ENCODE measurements around the gene RBFOX2. TPM values are rescaled to one million over a fixed set of nuclear protein-coding genes. Genes with fewer than 3 reads are reported as not detected.

The RBFOX2 gene
- total and polyA plus RNA-seq, 10 of the 15 experiments (the other 5 are each of a cell fraction or from before 2014, with no cell fraction given) = 0.01 to 2.7 (median 0.17) TPM; not detected in 4

DNA sequence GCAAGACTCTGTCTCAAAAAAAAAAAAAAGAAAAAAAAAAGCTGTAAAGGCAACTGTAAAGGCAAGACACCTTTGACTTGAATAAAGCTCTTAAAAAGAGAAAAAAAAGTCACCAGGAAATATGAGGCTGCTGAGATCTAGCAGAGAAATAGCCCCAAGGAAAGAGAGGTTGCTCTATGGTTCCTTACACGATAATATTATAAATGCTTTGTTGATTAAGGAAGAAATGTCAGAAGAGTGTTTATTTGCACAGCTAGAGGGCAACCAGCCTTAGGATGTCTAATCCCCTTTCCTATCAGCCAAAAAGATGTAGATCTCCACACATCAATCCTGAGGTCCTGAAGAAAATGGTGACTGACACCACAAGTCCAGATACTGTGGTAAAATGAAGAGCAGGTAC lies 32.0 kb downstream of the RBFOX2 start (continued):
- TF ChIP-seq CHD1 (IDR thresholded peaks at IDR 0.05; ENCODE audit: low read depth, low read length) = no peak
- TF ChIP-seq RFX5 (IDR thresholded peaks at IDR 0.05; ENCODE audit: low read depth, low read length) = no peak

DNA sequence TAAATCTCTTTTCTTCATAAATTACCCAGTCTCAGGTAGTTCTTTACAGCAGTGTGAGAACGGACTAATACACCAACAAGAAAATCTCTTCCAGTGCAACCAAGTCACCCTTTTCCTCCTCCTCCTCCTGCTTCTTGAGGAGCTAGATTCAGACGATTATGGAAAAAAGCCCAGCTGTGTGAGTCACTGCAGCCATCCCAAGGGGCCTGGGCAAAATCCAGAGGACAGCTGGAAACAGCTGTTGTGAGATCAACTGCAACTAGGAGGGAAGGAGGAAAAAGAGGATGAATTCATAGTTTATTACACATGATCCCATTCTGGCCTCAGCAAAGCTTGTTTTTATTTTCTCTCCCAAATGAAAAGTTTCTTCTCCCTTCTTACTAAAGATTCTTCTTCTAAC lies 32.9 kb downstream of the RBFOX2 start:
- in situ Hi-C loops (cut with MboI) (no loop called here), intact Hi-C loops (cut with micrococcal nuclease; ENCODE audit: unreplicated experiment) (no loop called here)
- no peaks in the 10 kb centered on the region; the same call in 2 of the 3 replicates for H3K9me3 ChIP-seq (replicated peaks; ENCODE audit: control insufficient read depth, insufficient read depth, low read length)
- ATAC-seq (no peak), FAIRE-seq (no peak), DNase-seq (ENCODE audit: low read depth, low spot score) (no peak)
- no peaks in the 10 kb centered on the region for H3K79me2 ChIP-seq (ENCODE audit: control insufficient read depth, insufficient read depth, low read length)
- H4K20me1 ChIP-seq (ENCODE audit: control insufficient read depth, insufficient read depth) = no peaks in the 10 kb centered on the region
- no peak overlapping the region for H3K4me3 ChIP-seq
- ChIA-PET CTCF (no interaction called here), RAD21 (ENCODE audit: unreplicated experiment) (no interaction called here), SMC1A (ENCODE audit: uncharacterized antibody, unreplicated experiment) (interaction anchor here (1.5 kb wide), 1 partner anchor 9 kb away, joined by 6 read pairs; no protein-coding TSS in a partner anchor), POLR2A (interaction anchor here (1.2 kb wide), 1 partner anchor 9 kb away, joined by 3 read pairs; no protein-coding TSS in a partner anchor)
- BruUV-seq (replicated peaks) = no TSS peak
- no peaks in the 10 kb centered on the region; a peak in 2 of 4 replicates for H3K27me3 ChIP-seq (replicated peaks in 1 of 2; ENCODE audit: control insufficient read depth in 2 of 2, insufficient read depth in 2 of 2, low read length in 1 of 2)
- H3K36me3 ChIP-seq (ENCODE audit: control insufficient read depth in 2 of 2, insufficient read depth in 2 of 2, low read length in 1 of 2) = no peaks in the 10 kb centered on the region
- H3K9ac ChIP-seq (ENCODE audit: control insufficient read depth, insufficient read depth, low read length) = no peak overlapping the region
- no peaks in the 10 kb centered on the region for H3K4me1 ChIP-seq (ENCODE audit: control insufficient read depth, insufficient read depth, low read length)
- no peak overlapping the region for H3K4me2 ChIP-seq (ENCODE audit: control insufficient read depth, insufficient read depth)
- no peak overlapping the region for H3K27ac ChIP-seq (ENCODE audit: control insufficient read depth, insufficient read depth)
- 9% methylated on average over 2 of the region's 2 CpGs for WGBS (ENCODE audit: insufficient coverage, insufficient replicate concordance, low lambda C conversion rate, missing lambda C conversion rate)
- H2AFZ ChIP-seq (ENCODE audit: control insufficient read depth, low read depth, low read length) = no peak overlapping the region
- TF ChIP-seq YBX1 (IDR thresholded peaks at IDR 0.05) = no peak
- TF ChIP-seq SREBF2 (IDR thresholded peaks at IDR 0.05; ENCODE audit: low read length) = no peak
- TF ChIP-seq, protein P1, sequence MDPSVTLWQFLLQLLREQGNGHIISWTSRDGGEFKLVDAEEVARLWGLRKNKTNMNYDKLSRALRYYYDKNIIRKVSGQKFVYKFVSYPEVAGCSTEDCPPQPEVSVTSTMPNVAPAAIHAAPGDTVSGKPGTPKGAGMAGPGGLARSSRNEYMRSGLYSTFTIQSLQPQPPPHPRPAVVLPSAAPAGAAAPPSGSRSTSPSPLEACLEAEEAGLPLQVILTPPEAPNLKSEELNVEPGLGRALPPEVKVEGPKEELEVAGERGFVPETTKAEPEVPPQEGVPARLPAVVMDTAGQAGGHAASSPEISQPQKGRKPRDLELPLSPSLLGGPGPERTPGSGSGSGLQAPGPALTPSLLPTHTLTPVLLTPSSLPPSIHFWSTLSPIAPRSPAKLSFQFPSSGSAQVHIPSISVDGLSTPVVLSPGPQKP (IDR thresholded peaks at IDR 0.05; ENCODE audit: low read depth, low read length) = no peak
- TF ChIP-seq, protein P2, sequence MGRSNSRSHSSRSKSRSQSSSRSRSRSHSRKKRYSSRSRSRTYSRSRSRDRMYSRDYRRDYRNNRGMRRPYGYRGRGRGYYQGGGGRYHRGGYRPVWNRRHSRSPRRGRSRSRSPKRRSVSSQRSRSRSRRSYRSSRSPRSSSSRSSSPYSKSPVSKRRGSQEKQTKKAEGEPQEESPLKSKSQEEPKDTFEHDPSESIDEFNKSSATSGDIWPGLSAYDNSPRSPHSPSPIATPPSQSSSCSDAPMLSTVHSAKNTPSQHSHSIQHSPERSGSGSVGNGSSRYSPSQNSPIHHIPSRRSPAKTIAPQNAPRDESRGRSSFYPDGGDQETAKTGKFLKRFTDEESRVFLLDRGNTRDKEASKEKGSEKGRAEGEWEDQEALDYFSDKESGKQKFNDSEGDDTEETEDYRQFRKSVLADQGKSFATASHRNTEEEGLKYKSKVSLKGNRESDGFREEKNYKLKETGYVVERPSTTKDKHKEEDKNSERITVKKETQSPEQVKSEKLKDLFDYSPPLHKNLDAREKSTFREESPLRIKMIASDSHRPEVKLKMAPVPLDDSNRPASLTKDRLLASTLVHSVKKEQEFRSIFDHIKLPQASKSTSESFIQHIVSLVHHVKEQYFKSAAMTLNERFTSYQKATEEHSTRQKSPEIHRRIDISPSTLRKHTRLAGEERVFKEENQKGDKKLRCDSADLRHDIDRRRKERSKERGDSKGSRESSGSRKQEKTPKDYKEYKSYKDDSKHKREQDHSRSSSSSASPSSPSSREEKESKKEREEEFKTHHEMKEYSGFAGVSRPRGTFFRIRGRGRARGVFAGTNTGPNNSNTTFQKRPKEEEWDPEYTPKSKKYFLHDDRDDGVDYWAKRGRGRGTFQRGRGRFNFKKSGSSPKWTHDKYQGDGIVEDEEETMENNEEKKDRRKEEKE (IDR thresholded peaks at IDR 0.05) = no peak
- TF ChIP-seq SMARCA5 (IDR thresholded peaks at IDR 0.05) = no peak
- no peak for TF ChIP-seq CHD2 (IDR thresholded peaks at IDR 0.05; ENCODE audit: borderline replicate concordance, low read depth, low read length)
- no peak for TF ChIP-seq EED (IDR thresholded peaks at IDR 0.05; ENCODE audit: low read depth)
- no peak for TF ChIP-seq BCL11A (IDR thresholded peaks at IDR 0.05; ENCODE audit: low read depth, low read length)
- TF ChIP-seq, protein P3, sequence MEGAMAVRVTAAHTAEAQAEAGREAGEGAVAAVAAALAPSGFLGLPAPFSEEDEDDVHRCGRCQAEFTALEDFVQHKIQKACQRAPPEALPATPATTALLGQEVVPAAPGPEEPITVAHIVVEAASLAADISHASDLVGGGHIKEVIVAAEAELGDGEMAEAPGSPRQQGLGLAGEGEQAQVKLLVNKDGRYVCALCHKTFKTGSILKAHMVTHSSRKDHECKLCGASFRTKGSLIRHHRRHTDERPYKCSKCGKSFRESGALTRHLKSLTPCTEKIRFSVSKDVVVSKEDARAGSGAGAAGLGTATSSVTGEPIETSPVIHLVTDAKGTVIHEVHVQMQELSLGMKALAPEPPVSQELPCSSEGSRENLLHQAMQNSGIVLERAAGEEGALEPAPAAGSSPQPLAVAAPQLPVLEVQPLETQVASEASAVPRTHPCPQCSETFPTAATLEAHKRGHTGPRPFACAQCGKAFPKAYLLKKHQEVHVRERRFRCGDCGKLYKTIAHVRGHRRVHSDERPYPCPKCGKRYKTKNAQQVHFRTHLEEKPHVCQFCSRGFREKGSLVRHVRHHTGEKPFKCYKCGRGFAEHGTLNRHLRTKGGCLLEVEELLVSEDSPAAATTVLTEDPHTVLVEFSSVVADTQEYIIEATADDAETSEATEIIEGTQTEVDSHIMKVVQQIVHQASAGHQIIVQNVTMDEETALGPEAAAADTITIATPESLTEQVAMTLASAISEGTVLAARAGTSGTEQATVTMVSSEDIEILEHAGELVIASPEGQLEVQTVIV (IDR thresholded peaks at IDR 0.05; ENCODE audit: borderline replicate concordance, partially characterized antibody) = no peak
- TF ChIP-seq, protein P4, sequence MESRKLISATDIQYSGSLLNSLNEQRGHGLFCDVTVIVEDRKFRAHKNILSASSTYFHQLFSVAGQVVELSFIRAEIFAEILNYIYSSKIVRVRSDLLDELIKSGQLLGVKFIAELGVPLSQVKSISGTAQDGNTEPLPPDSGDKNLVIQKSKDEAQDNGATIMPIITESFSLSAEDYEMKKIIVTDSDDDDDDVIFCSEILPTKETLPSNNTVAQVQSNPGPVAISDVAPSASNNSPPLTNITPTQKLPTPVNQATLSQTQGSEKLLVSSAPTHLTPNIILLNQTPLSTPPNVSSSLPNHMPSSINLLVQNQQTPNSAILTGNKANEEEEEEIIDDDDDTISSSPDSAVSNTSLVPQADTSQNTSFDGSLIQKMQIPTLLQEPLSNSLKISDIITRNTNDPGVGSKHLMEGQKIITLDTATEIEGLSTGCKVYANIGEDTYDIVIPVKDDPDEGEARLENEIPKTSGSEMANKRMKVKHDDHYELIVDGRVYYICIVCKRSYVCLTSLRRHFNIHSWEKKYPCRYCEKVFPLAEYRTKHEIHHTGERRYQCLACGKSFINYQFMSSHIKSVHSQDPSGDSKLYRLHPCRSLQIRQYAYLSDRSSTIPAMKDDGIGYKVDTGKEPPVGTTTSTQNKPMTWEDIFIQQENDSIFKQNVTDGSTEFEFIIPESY (IDR thresholded peaks at IDR 0.05) = no peak
- no peak for TF ChIP-seq ATF7 (IDR thresholded peaks at IDR 0.05; ENCODE audit: low read depth)
- TF ChIP-seq ESRRA (IDR thresholded peaks at IDR 0.05; ENCODE audit: low read length) = no peak
- TF ChIP-seq MYC (IDR thresholded peaks at IDR 0.05; ENCODE audit: insufficient read depth, insufficient read length, insufficient replicate concordance, low read length, severe bottlenecking) = no peak
- TF ChIP-seq KLF5 (IDR thresholded peaks at IDR 0.05; ENCODE audit: partially characterized antibody) = no peak

All from GM12878 (cell line).